ENCODE results near the gene SPATA3.

The SPATA3 gene

GRCh38 chr2:230985519-230986231 lies 10.2 kb upstream of the SPATA3 start:
- no peak for TF ChIP-seq CTCF (IDR thresholded peaks at IDR 0.05; ENCODE audit: low read depth, low read length)
- no peak overlapping the region for H3K4me3 ChIP-seq (replicated peaks in 1 of 2; ENCODE audit: low read depth in 2 of 2, low read length in 2 of 2)
- DNase-seq (ENCODE audit: low read depth in 2 of 2) = no peak

- DNase-seq (ENCODE audit: low read depth in 2 of 2) = no peak
- no peak for TF ChIP-seq CTCF (IDR thresholded peaks at IDR 0.05; ENCODE audit: low read depth, low read length)
These were observed 9.3 kb upstream of the SPATA3 start for GRCh38 chr2:230986520-230987136.

GRCh38 chr2:230987137-230988020 lies 8.5 kb upstream of the SPATA3 start:
- H3K4me3 ChIP-seq (replicated peaks in 1 of 2; ENCODE audit: low read depth in 2 of 2, low read length in 2 of 2) = peak overlapping the region; percentile 31 to 39
- peak; percentile 89 for TF ChIP-seq CTCF (IDR thresholded peaks at IDR 0.05; ENCODE audit: low read depth, low read length)
- DNase-seq (ENCODE audit: low read depth in 2 of 2) = peak; percentile 73 to 74

More at GRCh38 chr2:230986520-230987136, 9.3 kb upstream of the SPATA3 start:
- H3K4me3 ChIP-seq (replicated peaks in 1 of 2; ENCODE audit: low read depth in 2 of 2, low read length in 2 of 2) = peak overlapping the region; percentile 31 to 39

GRCh38 chr2:230989731-230990130 lies 6.2 kb upstream of the SPATA3 start:
- DNase-seq (ENCODE audit: low read depth in 2 of 2) = no peak
- no peak overlapping the region for H3K4me3 ChIP-seq (replicated peaks in 1 of 2; ENCODE audit: low read depth in 2 of 2, low read length in 2 of 2)
- TF ChIP-seq CTCF (IDR thresholded peaks at IDR 0.05; ENCODE audit: low read depth, low read length) = no peak

GRCh38 chr2:230990131-230990898 lies 5.6 kb upstream of the SPATA3 start:
- no peak for DNase-seq (ENCODE audit: low read depth in 2 of 2)
- no peak overlapping the region for H3K4me3 ChIP-seq (replicated peaks in 1 of 2; ENCODE audit: low read depth in 2 of 2, low read length in 2 of 2)
- TF ChIP-seq CTCF (IDR thresholded peaks at IDR 0.05; ENCODE audit: low read depth, low read length) = no peak

GRCh38 chr2:230990899-230991150 lies 5.1 kb upstream of the SPATA3 start:
- no peak for TF ChIP-seq CTCF (IDR thresholded peaks at IDR 0.05; ENCODE audit: low read depth, low read length)
- no peak overlapping the region for H3K4me3 ChIP-seq (replicated peaks in 1 of 2; ENCODE audit: low read depth in 2 of 2, low read length in 2 of 2)
- DNase-seq (ENCODE audit: low read depth in 2 of 2) = no peak

All from cardiac fibroblast (primary cell).